HG03342 (cell line): Measurements from ENCODE around the gene TADA1.
"Not testable (repeated sequence)": the region's sequence is repeated elsewhere in the genome, so short reads cannot be mapped to it uniquely, and the experiment has no call there.

Source experiments
- ATAC-seq: cut with Tn5 transposase; IDR thresholded peaks from one replicate; pipeline ENCODE4 v1.9.1; 2021; ENCODE audit warnings: mild to moderate bottlenecking, moderate library complexity; ENCODE audit not compliant: unreplicated experiment

TADA1 gene

GRCh38 chr1:166895766-166896165 lies 19.7 kb upstream of the TADA1 start:
- no peak for ATAC-seq

DNA sequence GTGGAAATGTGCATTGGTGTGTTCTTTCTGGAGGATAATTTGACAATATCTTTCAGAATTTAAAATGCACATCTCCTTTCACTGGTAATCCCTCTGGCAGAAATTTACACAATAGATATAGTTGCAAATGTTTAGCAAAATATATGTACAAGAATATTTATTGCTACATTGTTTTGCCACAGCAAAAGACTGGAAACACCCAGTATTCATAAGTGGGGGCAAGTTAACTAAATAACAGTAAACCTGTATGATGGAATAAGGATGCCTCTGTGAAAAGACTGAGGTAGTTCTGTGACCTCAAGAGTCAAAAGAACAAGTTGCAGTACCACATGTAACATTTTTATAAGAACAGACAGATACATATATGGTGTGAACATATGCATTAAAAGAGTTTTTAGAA lies 13.7 kb upstream of the TADA1 start:
- ATAC-seq = no peak

DNA sequence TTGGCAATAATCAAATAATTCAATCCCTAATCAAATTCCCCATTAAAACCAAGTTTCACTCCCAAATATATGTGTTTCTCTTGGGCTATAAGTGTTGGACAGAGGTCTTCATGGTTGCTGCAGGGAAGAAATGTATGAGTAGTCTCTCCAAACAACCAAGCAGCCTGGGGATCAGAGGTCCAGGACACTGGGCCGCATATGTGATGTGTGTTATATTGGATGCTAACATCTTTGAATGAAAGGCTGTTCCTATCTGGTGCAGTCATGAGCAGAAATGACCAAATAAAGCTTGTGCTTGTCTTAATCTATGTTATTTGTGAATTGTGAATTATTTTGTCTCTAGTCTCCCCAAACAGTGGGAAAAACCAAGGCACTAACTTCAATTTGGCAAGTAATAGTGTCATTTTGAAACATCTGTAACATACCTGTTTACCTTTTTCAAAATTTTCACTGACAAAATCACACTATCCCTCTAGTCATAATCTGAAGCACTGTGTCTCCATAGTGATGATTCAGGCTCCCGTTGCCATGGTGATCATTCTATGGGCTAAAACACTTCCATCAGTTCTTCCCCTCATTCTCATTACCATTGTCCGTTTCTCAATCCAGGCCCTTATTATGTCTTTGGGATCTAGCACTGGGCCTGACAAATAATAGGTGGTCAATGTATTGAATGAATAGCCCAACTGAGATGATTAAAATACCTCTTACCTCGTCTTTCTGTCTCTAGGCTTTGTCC lies 12.5 kb upstream of the TADA1 start:
- ATAC-seq = no peak

GRCh38 chr1:166884971-166885370 lies 8.9 kb upstream of the TADA1 start:
- no peak for ATAC-seq

DNA sequence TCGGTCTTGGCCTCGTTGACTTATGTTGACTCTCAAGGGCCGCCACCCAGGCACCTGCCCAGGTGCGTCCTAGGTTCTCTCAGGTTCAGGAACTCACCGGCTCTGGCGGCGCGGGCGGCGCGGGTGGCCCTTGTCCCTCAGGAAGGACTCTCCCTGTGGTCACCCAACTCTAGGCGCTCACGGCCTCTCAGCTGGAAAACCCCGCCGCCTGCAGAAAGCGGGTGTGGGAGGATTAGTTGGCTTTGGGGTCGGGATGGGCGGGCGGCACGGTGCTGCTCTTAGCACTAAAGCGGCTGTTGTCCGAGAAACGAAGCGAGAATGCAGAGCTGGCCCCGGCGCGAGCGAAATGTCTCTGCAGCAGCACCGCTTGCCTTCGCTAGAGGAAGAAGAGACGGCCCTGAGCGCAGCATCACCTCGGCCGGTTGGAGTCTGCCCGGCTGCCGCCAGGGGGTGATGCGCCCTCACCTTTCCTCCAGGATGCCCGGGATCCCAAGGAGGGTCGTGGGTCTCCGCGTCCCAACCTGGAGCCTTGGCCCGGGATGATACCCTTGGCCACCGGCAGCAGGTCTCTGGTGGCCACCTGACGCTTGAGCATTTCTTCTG lies 8.1 kb upstream of the TADA1 start:
- peak; percentile 62 for ATAC-seq

DNA sequence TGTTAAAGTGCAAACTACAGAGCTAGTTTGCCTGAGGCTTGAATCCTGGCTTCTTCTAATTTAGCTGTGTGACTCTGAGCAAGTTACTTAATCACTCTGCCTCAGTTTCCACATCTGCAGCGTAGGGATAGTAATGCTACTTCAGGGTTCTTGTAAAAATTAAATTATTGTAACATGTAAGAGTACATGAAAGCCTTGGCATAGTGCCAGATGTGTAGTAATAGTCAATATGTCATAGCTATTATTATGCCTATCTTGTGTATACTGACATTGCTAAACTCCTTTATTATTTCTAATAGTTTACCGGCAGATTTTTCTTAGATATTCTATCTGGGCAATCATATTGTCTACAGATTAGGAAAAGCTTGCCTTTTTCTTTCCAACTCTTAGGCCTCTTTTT lies 6.8 kb upstream of the TADA1 start:
- no peak for ATAC-seq

- ATAC-seq = not testable (repeated sequence)
These were observed 2.3 kb upstream of the TADA1 start for GRCh38 chr1:166878173-166878917.

DNA sequence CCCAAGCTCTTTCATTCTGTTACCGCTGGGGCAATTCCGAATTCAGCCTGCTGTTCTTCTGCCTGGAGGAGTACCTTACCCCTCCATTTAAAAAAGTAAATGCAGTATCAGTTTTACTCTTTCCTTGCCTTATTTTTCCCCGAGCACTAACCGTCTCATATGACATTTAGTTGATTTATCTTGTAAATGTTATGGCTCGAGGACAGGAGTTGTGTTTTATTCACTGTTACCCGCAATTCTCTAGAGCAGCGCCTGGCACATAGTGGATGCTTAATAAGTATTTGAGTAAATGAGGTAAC lies 425 bp upstream of the TADA1 start:
- peak; percentile 1 for ATAC-seq

- no peak for ATAC-seq
These were observed 746 bp downstream of the TADA1 start for GRCh38 chr1:166875302-166875733.

- ATAC-seq = no peak
These were observed 1.6 kb downstream of the TADA1 start for GRCh38 chr1:166874464-166874863.

- ATAC-seq = no peak
These were observed 5.5 kb downstream of the TADA1 start for GRCh38 chr1:166870584-166870983.

- ATAC-seq = no peak
These were observed 6.6 kb downstream of the TADA1 start for GRCh38 chr1:166869318-166870099.

- ATAC-seq = no peak
These were observed 7.4 kb downstream of the TADA1 start for GRCh38 chr1:166868639-166869038.

- ATAC-seq = no peak
These were observed 10.1 kb downstream of the TADA1 start for GRCh38 chr1:166865926-166866325.

GRCh38 chr1:166859597-166859996 lies 16.5 kb downstream of the TADA1 start:
- no peak for ATAC-seq

DNA sequence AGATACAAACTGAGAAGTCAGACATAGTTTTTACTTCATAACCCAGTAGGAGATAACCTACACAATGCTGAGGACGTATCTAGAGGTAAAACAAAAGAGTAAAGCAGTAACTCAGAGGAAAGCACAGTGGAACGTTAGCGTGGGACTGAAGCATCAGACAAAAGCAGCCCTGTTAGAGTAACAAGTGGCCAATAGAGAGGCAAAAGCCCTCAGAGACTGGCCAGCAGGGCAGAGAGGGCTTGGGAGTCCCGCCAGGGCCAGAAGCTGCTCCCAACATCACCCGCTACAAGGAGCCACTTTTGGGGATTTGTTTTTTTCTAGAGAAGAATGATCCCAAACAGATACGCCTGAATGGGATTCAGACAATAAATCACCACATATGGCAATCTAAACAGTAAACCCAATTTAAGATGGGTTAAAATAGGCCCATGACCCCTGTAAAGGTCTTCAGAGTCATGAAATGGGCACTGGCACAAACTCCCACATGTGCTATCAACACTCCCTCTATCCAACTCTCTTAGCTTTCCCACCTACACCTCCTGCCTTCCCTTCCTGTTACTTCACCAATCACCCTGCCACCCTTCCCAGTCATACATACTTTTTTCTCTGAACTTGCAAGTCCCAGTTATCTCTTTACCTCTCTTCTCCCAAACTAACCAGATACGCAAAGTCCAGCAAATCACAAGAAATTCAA lies 17.2 kb downstream of the TADA1 start:
- ATAC-seq = no peak

DNA sequence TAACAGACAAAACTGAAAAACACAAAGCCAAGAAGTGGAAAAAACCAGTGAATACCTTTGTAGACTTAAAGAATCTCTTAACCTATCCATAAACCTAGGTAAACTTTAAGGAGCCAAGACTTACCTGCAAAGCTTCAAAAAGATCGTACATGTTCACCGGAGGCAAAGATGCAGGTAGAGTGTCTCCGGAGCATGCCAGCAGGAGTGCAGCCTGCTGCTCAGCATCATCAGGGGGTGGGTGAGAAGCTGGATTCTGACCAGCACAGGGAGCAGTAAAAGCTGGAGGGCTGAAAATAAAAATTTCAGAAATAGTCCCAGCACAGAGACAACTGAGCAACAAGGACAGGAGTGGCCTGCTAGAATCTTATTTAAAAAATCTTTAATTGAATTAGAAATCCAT lies 18.1 kb downstream of the TADA1 start:
- no peak for ATAC-seq

GRCh38 chr1:166855558-166855957 lies 20.5 kb downstream of the TADA1 start:
- no peak for ATAC-seq

GRCh38 chr1:166852918-166853317 lies 23.1 kb downstream of the TADA1 start:
- no peak for ATAC-seq

DNA sequence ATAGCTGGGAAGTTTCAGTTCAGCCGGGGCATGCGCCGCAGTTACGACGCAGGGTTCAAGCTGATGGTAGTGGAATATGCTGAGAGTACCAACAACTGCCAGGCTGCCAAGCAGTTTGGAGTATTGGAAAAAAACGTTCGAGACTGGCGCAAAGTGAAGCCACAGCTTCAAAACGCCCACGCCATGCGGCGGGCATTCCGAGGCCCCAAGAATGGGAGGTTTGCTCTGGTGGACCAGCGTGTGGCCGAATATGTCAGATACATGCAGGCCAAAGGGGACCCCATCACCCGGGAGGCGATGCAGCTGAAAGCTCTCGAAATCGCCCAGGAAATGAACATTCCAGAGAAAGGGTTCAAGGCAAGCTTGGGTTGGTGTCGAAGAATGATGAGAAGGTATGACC lies 26.9 kb downstream of the TADA1 start:
- no peak for ATAC-seq

DNA sequence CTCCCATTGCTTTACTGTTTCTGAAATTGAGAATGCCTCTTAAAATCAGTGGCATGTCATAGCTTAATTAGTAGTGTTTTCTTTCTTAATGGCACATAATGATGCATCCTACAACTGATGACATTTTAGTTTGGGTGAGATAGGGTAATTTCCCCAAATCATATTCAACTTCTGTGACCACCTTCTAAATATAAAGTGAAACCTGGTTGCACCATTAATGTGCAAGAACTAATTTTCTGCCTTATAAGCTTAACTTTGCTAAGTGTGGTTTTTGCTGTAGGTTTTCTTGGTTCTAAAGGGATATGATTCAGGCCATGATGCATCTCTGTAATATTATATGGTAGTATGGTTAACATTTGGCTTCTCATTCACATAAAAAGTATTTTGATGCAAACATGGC lies 27.9 kb downstream of the TADA1 start:
- no peak for ATAC-seq
